ENCODE measurements around the gene PAPPA.
A peak's percentile ranks its signal among the peaks of the same experiment; 100 is the strongest.

The PAPPA gene

DNA sequence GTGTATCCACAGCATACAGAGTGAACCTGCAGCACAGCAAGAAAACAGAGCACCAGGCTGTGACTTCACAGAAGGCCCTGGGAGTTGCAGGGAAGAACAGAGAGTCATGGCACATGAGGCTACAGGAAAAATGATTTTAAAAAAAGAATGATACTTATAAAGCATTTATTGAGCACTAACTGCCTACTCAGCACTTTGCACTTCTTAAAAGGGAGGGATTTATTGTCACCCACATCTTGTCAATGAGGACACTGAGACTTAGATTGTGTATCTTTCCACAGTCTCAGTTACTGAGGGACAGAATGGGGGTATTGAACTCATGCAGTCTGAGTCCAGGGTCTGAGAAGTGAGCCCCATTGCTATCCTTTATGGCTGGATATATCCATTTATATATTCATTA lies 288.9 kb downstream of the PAPPA start:
- Histone ChIP-seq H3K4me3 (ENCODE audit: low read length) (no peak overlapping the region), H3K4me2 (ENCODE audit: low read length) (no peak overlapping the region), H3K9me3 (replicated peaks; ENCODE audit: low read length) (no peaks in the 10 kb centered on the region), H3K27me3 (ENCODE audit: control insufficient read depth, insufficient read depth, low read length) (no peaks in the 10 kb centered on the region), H3K4me1 (ENCODE audit: control insufficient read depth, insufficient read depth, low read length) (no peaks in the 10 kb centered on the region), H3K9ac (ENCODE audit: low read depth, low read length) (no peak overlapping the region), H3K36me3 (ENCODE audit: insufficient read depth, low read length) (no peaks in the 10 kb centered on the region)

DNA sequence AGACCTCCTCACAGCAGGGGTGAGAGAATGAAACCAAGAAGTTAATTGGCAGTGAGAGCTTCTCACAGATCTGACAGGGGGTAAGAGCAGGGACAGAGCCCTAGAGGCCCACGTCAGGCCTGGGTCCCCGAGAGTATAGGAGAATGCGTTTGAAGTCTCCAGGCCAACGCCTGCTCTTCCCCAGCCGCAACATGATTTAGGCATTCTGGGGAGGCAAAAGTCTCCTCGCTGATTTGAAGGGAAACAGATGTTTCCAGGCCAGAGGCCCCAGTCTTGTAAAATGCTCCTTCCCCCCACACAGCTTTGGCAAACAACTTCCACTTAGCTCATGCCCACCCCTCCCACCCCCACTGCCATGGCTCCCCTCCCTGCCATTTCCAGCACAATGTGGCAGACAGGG lies 294.3 kb downstream of the PAPPA start:
- no peaks in the 10 kb centered on the region for H3K27me3 ChIP-seq (ENCODE audit: control insufficient read depth, insufficient read depth, low read length)
- H3K4me3 ChIP-seq (ENCODE audit: low read length), result no peak overlapping the region
- H3K4me2 ChIP-seq (ENCODE audit: low read length), result no peak overlapping the region
- peaks cover 8% of the 10 kb centered on the region for H3K4me1 ChIP-seq (ENCODE audit: control insufficient read depth, insufficient read depth, low read length)
- H3K9me3 ChIP-seq (replicated peaks; ENCODE audit: low read length), result no peaks in the 10 kb centered on the region
- no peak overlapping the region for H3K9ac ChIP-seq (ENCODE audit: low read depth, low read length)
- no peaks in the 10 kb centered on the region for H3K36me3 ChIP-seq (ENCODE audit: insufficient read depth, low read length)

DNA sequence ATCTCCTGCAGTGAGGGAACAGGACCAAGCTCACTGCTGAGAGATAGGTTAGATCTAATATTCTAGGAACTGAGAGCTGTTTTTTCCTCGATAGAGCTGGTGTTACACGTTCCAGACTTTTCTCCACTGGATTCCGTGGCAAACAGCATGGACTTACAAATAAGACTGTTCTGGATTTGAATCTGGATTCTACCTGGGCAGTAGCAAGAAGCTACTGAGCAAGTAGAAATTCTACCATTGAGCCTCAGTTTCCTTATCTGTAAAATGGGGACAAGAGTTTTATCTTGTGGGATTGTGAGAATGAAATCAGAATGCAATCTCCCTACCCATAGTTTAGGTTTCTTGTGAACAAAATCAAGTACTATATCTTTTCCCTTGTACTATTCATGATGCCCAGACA lies 294.8 kb downstream of the PAPPA start:
- H3K4me2 ChIP-seq (ENCODE audit: low read length), result no peak overlapping the region
- no peak overlapping the region for H3K9ac ChIP-seq (ENCODE audit: low read depth, low read length)
- no peaks in the 10 kb centered on the region for H3K36me3 ChIP-seq (ENCODE audit: insufficient read depth, low read length)
- H3K27me3 ChIP-seq (ENCODE audit: control insufficient read depth, insufficient read depth, low read length), result no peaks in the 10 kb centered on the region
- no peaks in the 10 kb centered on the region for H3K9me3 ChIP-seq (replicated peaks; ENCODE audit: low read length)
- H3K4me1 ChIP-seq (ENCODE audit: control insufficient read depth, insufficient read depth, low read length), result peaks cover 8% of the 10 kb centered on the region
- H3K4me3 ChIP-seq (ENCODE audit: low read length), result no peak overlapping the region

DNA sequence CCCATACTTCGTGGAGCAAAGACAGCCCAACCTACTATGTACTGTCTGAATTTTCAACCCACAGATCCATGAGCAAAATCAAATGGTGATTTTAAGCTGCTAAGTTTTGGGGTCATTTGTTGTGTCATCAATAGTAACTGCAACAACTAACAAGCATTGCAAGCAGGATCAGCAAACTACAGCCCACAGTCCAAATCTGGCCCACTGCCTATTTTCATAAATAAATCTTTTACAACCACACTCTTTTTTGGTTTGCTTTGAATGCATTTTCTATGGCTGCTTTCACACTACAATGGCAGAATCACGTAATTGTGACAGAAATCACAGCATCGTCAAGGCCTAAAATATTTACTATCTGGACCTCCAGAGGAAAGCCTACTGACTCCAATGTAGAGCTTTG lies 296.4 kb downstream of the PAPPA start:
- H3K9me3 ChIP-seq (replicated peaks; ENCODE audit: low read length), result no peaks in the 10 kb centered on the region
- H3K9ac ChIP-seq (ENCODE audit: low read depth, low read length), result no peak overlapping the region
- H3K4me2 ChIP-seq (ENCODE audit: low read length), result no peak overlapping the region
- H3K36me3 ChIP-seq (ENCODE audit: insufficient read depth, low read length), result no peaks in the 10 kb centered on the region
- H3K27me3 ChIP-seq (ENCODE audit: control insufficient read depth, insufficient read depth, low read length), result no peaks in the 10 kb centered on the region
- H3K4me3 ChIP-seq (ENCODE audit: low read length), result no peak overlapping the region
- H3K4me1 ChIP-seq (ENCODE audit: control insufficient read depth, insufficient read depth, low read length), result peaks cover 8% of the 10 kb centered on the region

DNA sequence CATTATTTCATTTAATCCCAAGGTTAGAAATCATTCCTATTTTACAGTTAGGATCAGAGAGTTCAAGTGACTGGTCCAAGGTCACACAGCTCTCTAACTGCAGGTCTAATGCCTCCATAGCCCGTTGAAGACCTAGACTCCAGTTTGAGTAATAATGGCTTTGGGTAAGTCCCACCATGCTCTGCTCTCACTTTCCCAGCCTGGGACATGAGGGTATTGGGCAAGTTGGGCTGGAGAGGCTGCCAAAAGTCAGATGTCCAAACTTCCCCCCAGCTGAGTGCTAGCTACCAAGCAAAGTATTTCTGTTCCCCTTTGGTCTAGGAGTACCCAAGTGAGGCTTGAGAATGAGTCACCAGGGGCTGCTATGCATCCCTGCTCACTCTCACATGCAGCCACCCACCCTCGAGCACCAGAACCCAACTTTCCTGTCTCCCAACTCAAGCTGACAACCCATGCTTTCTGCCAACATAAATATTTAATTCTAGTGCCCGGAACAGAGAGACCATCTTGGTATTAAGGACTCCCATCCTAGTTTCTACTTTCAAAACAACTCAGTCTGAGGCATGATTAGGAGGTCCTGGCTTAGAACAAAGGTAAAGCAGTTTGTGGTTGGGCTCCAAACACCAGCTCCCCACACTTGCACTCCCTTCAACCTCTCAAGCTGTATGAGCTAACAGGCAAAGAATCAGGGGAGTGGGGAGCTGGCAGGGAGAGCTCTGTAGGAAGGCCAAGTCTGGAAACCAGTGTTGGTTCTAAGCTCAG lies 297.0 kb downstream of the PAPPA start:
- Histone ChIP-seq H3K4me1 (ENCODE audit: control insufficient read depth, insufficient read depth, low read length) (peaks cover 8% of the 10 kb centered on the region), H3K9ac (ENCODE audit: low read depth, low read length) (no peak overlapping the region), H3K27me3 (ENCODE audit: control insufficient read depth, insufficient read depth, low read length) (no peaks in the 10 kb centered on the region), H3K4me2 (ENCODE audit: low read length) (peak overlapping the region; percentile 19), H3K9me3 (replicated peaks; ENCODE audit: low read length) (no peaks in the 10 kb centered on the region), H3K36me3 (ENCODE audit: insufficient read depth, low read length) (no peaks in the 10 kb centered on the region), H3K4me3 (ENCODE audit: low read length) (no peak overlapping the region)

DNA sequence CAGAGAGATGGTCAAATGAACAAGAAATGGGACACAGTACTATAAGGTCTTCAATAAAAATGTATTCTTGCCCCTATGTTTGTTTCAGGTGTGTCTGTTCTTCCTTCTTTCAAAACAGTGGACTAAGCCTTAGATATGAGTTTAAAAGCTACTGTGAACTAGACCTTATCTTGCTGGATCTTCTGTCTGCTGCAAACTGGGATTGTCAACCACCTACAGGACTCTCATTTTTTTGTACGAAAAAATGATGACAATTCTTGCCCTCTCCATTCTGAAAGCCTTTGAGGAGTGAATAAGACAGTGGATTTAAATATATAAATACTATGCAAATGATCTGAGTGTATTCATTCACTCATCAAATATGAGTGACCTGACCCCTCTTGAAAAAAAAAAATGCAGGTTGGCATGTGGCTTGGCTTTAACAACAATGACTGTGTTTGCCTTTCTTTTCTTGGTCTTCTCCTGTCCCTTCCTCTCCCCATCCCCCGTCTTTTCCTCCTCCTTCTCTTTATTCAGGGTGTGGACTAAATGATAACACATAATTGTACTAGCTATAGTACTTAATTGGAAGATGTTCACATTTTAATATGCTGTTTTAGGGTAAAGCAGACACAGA lies 298.0 kb downstream of the PAPPA start:
- H3K27me3 ChIP-seq (ENCODE audit: control insufficient read depth, insufficient read depth, low read length), result no peaks in the 10 kb centered on the region
- H3K9me3 ChIP-seq (replicated peaks; ENCODE audit: low read length), result no peaks in the 10 kb centered on the region
- no peak overlapping the region for H3K4me2 ChIP-seq (ENCODE audit: low read length)
- H3K4me3 ChIP-seq (ENCODE audit: low read length), result no peak overlapping the region
- H3K9ac ChIP-seq (ENCODE audit: low read depth, low read length), result no peak overlapping the region
- peaks cover 8% of the 10 kb centered on the region for H3K4me1 ChIP-seq (ENCODE audit: control insufficient read depth, insufficient read depth, low read length)
- no peaks in the 10 kb centered on the region for H3K36me3 ChIP-seq (ENCODE audit: insufficient read depth, low read length)

Measured in skeletal muscle satellite cell (primary cell).